Heart right ventricle (tissue), 16 donors: Measurements from ENCODE around the gene EBLN1. TPM values are rescaled to one million over a fixed set of nuclear protein-coding genes. Genes with fewer than 3 reads are reported as not detected.

Experiments used
- ATAC-seq, 8 donors: fragments of 200-7000 bp; cut with Tn5 transposase; one replicate each; pipeline ENCODE4 v1.9.1; 2020; ENCODE audit warnings: mild to moderate bottlenecking in 8 of 8, moderate library complexity in 8 of 8, moderate number of reproducible peaks in 1 of 8
- DNase-seq, 2 donors: peaks; one replicate each; pipeline ENCODE4 v3.0.0-alpha.2; 2020
- H3K27ac ChIP-seq, 10 donors: fragments of 200-600 bp; sonication (generic) in 2 of 10; one replicate each; pipeline versions ENCODE4 v1.5.0 to v1.8.0; 2020 to 2022; ENCODE audit warnings: mild to moderate bottlenecking in 3 of 10
- H3K27me3 ChIP-seq, 7 donors: fragments of 200-600 bp; one replicate each; pipeline ENCODE4 v1.8.0; 2021 to 2022; ENCODE audit warnings: mild to moderate bottlenecking in 2 of 7
- H3K36me3 ChIP-seq, 9 donors: fragments of 200-600 bp; sonication (generic) in 1 of 9; one replicate each; pipeline versions ENCODE4 v1.5.0 to v1.8.0; 2020 to 2022; ENCODE audit warnings: mild to moderate bottlenecking in 2 of 9
- H3K4me1 ChIP-seq, 9 donors: fragments of 200-600 bp; sonication (generic) in 1 of 9; one replicate each; pipeline versions ENCODE4 v1.5.0 to v1.8.0; 2020 to 2022; ENCODE audit warnings: mild to moderate bottlenecking in 4 of 9
- H3K4me3 ChIP-seq, 10 donors: fragments of 200-600 bp; sonication (generic) in 2 of 10; one replicate each; pipeline versions ENCODE4 v1.5.0 to v1.8.0; 2020 to 2022; ENCODE audit warnings: mild to moderate bottlenecking in 7 of 10, moderate library complexity in 2 of 10
- H3K9me3 ChIP-seq, 11 donors: fragments of 200-600 bp in 10 of 11; sonication (generic) in 2 of 11; one replicate each; pipeline versions ENCODE4 v1.5.0 to v1.8.0; 2013 to 2022; ENCODE audit warnings: mild to moderate bottlenecking in 2 of 11, control low read depth in 1 of 11, moderate library complexity in 1 of 11
- WGBS, 2 donors: extraction: QIAGEN DNeasy Blood & Tissue Kit; methylation state at CpG; one replicate each; pipeline ENCODE4 v1.1.7; 2013; ENCODE audit warnings: inconsistent platforms in 1 of 2; 5-methylcytosine and 5-hydroxymethylcytosine counted together
- intact Hi-C, 10 donors: fragments of 100-400 bp; cut with DNase I; formaldehyde crosslinking; loops; one replicate each; pipeline versions ENCODE4 v1.11.1 to v1.14.2; 2022
- polyA plus RNA-seq, 2 donors: library from polyadenylated mRNA; stranded (reverse); fragments of 200-250 nt; gene quantifications; one replicate each; pipeline ENCODE4 v1.2.3, GENCODE V29; 2013
- total RNA-seq, 10 donors: library from RNA; stranded (reverse); fragmentation: NEBNext Ultra II Directional in 3 of 10; extraction: Animal tissue kit (Norgen Biotek cat#: 25700) in 3 of 10; gene quantifications; one replicate each; pipeline versions ENCODE4 v1.2.1 to v1.2.4, GENCODE V29; 2021 to 2023
- TF ChIP-seq, protein P1 (sequence below), 9 donors: fragments of 200-600 bp; sonication (generic) in 2 of 9; IDR thresholded peaks; one replicate each; pipeline versions ENCODE4 v1.5.0 to v1.8.0; 2021 to 2022; ENCODE audit warnings: antibody characterized with exemption in 9 of 9, mild to moderate bottlenecking in 5 of 9, moderate library complexity in 1 of 9
- donor health status: Arrhythmogenic right ventricular cardiomyopathy.
- donor health status: ischemic (EF 13 %, LVEDD 7.1; RV severe dilation, severe dysfunction).
- donor health status: healthy with polysubstance abuse.
- donor health status: DM: no; HTN: yes; CAD: no.
- donor health status: DM: no; HTN: no; CAD: no.
- donor health status: ischemic (EF 25% LVEDD 6.9; RV normal size, moderate dysfunction).
- donor health status: ischemic (EF 25% LVEDD 5.7; RV mildly dilated, moderate dysfunction).
- donor health status: healthy.
- donor health status: DM: yes; HTN: yes; CAD: no.
- donor health status: Ischemic cardiomyopathy.
- donor health status: ischemic (EF 35%, LVEDD 5.7; RV mildly dilated, moderate dysfunction).
- donor health status: nonischemic (EF 11% LVEDD 7.7; RV severe dilation, severe dysfunction).
- donor health status: DM: yes; HTN: yes; CAD: no.
- donor health status: PGD.
- donor health status: ischemic (EF 29% LVEDD 5.4; RV normal size, mild dysfunction).
- donor health status: nonischemic (EF 23%, LVEDD 6.1; RV moderate dilation, normal function).

EBLN1 gene
- total and polyA plus RNA-seq, 12 donors, result not detected

DNA sequence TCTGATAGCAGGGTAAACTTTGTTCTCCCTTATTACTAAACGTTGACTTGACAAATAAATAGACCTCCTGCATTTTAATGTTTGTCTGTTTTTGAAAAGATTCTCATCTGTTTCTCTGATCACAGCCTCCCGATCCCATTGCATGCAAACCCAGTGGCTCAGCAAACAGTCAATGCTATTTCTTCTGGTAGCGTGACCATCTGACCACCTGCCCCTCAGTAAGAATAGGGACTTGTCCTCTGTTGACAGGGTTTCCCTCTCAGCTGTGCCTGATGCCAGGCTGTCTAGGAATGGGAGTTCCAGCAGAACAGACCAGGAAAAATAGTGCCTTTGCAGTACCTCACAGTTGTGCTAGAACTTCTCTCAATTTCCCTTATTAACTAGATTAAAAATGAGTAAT, 40.7 kb upstream of the EBLN1 start:
- peaks cover 0 to 24% (median 0%) of the 10 kb centered on the region in 7 donors for H3K27me3 ChIP-seq
- no peak overlapping the region for H3K27ac ChIP-seq
- TF ChIP-seq, protein P1, sequence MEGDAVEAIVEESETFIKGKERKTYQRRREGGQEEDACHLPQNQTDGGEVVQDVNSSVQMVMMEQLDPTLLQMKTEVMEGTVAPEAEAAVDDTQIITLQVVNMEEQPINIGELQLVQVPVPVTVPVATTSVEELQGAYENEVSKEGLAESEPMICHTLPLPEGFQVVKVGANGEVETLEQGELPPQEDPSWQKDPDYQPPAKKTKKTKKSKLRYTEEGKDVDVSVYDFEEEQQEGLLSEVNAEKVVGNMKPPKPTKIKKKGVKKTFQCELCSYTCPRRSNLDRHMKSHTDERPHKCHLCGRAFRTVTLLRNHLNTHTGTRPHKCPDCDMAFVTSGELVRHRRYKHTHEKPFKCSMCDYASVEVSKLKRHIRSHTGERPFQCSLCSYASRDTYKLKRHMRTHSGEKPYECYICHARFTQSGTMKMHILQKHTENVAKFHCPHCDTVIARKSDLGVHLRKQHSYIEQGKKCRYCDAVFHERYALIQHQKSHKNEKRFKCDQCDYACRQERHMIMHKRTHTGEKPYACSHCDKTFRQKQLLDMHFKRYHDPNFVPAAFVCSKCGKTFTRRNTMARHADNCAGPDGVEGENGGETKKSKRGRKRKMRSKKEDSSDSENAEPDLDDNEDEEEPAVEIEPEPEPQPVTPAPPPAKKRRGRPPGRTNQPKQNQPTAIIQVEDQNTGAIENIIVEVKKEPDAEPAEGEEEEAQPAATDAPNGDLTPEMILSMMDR (IDR thresholded peaks at IDR 0.05), result no peak
- H3K36me3 ChIP-seq, result no peaks in the 10 kb centered on the region
- DNase-seq (no peak), ATAC-seq (no peak)
- H3K4me1 ChIP-seq, result peaks cover 0 to 12% (median 0%) of the 10 kb centered on the region in 9 donors
- intact Hi-C loops, result loop anchor here in 8 of 10 donors (10.0 kb wide), 7 partner anchors 56 to 836 kb away; partner anchors contain the start of genes DNAJC1 (in 3 of the 8), COMMD3 (in 2 of the 8), PIP4K2A (in 2 of the 8) and MLLT10 (in 1 of the 8)
- WGBS, 2 donors, result 82 to 83% methylated on average over 3 of the region's 3 CpGs
- no peaks in the 10 kb centered on the region for H3K9me3 ChIP-seq
- no peak overlapping the region for H3K4me3 ChIP-seq

DNA sequence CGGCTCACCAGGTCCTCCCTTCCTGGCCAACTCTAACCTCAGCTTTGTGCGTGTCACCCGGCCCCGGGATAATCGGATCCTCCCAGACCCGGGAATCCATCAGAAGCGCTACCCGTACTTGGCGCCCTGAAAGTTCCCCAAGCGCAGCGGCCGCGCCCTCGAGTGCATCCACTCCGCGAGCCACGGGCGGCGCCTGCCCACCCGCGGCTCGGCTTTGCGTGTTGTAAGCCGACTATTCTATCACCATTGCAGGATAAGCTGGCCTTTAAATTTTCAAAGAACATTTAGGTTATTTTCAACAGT, 35.7 kb upstream of the EBLN1 start:
- peak; percentile 61 to 65 for DNase-seq
- Histone ChIP-seq H3K27ac (peak overlapping the region; percentile 96 to 99 (median 98)), H3K27me3 (peaks cover 0 to 24% (median 0%) of the 10 kb centered on the region in 7 donors), H3K9me3 (no peaks in the 10 kb centered on the region), H3K4me3 (peak overlapping the region in 9 of 10 donors; percentile 56 to 85 (median 78)), H3K36me3 (no peaks in the 10 kb centered on the region), H3K4me1 (peaks cover 0 to 28% (median 12%) of the 10 kb centered on the region in 9 donors)
- peak; percentile 24 to 63 (median 58) for ATAC-seq
- intact Hi-C loops, result loop anchor here in 8 of 10 donors (2.0 to 10.0 kb wide), 13 partner anchors 23 to 841 kb away; partner anchors contain the start of genes COMMD3 (in 7 of the 8), DNAJC1 (in 5 of the 8), PIP4K2A (in 2 of the 8) and MLLT10 (in 1 of the 8)
- 25 to 33% methylated on average over 24 of the region's 24 CpGs for WGBS, 2 donors
- TF ChIP-seq, protein P1 (IDR thresholded peaks at IDR 0.05), result peak in 3 of 9 donors; percentile 9 to 26 (median 11)

DNA sequence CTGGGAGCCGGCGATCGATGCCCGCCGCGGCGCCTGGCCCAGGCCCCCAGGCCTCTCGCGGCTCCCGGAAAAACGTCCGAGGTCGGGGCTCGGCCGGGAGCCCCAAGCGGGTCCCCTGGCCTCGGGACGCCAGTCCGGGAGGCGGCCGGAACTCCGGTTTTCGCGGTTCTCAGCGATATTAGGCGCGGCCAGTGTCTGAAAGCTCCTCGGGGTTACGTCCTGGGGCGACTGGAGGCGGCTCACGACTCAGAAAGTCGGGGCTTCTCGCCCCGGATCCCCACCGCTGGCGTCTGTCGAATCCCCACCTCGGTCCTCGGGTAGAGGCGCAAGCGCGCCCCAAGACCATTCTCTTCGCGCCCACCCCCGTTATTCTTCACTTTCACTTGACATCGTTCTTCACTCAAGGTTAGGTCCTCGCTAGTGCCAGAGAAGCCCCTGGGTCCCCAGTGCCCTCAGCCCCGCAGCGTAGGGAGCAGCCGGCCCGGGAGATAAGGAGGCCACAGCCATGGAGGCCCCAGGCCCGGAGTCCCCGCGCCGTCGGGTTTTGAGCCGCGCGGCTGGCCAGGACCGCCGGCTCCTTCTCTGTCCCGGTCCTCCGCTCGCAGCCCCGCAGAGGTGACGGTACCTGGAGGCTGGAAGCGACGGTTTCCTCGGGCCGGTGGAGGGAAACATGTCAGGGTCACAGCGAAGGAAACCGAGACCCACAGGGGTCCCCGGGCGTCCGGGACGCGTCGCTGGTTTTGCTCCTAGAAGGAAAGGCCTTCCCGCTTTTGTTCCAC, 35.2 kb upstream of the EBLN1 start:
- ATAC-seq (peak; percentile 59 to 83 (median 67)), DNase-seq (peak; percentile 36 to 50)
- no peaks in the 10 kb centered on the region for H3K36me3 ChIP-seq
- peaks cover 0 to 23% (median 0%) of the 10 kb centered on the region in 7 donors for H3K27me3 ChIP-seq
- 6 to 7% methylated on average over 76 to 80 of the region's 80 CpGs for whole genome bisulfite sequencing, 2 donors
- TF ChIP-seq, protein P1 (IDR thresholded peaks at IDR 0.05), result no peak
- H3K9me3 ChIP-seq, result no peaks in the 10 kb centered on the region
- H3K27ac ChIP-seq, result peak overlapping the region; percentile 96 to 99 (median 98)
- peak overlapping the region; percentile 43 to 85 (median 76) for H3K4me3 ChIP-seq
- peaks cover 0 to 28% (median 12%) of the 10 kb centered on the region in 9 donors for H3K4me1 ChIP-seq
- intact Hi-C loops, result loop anchor here in 8 of 10 donors (1.0 to 10.0 kb wide), 14 partner anchors 22 to 842 kb away; partner anchors contain the start of genes COMMD3 (in 7 of the 8), DNAJC1 (in 5 of the 8), PIP4K2A (in 2 of the 8) and MLLT10 (in 1 of the 8)

DNA sequence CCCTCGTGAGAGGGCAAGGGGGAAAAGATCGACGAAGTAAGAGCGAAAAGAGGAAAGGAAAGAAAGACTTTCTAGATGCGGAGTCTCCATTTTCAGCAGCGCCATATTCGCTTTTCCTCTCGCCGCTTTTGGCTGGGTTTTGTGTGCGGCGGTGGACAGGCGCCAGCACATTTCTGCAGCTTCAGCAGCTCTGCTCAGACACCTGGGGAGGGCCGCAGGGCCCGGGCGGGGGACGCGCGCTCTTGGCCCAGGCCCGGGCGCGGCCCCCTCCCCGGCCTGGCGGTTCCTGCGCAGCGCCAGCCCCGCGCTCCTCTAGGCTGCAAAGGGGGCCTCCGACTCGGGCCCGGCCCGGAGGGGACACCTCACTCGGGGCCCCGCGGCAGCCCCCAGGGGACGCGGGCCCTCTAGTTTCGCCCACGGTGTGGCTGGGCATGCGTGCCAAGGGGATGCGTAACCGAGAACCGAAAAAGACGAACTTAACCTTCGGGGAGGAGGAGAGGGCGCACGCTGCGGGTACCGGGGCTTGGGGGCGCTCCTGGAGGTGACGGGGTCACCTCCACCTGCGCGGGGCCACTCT, 34.5 kb upstream of the EBLN1 start:
- Histone ChIP-seq H3K27ac (peak overlapping the region; percentile 96 to 99 (median 98)), H3K9me3 (no peaks in the 10 kb centered on the region), H3K27me3 (peaks cover 0 to 18% (median 0%) of the 10 kb centered on the region in 7 donors), H3K4me1 (peaks cover 0 to 32% (median 12%) of the 10 kb centered on the region in 9 donors), H3K36me3 (no peaks in the 10 kb centered on the region), H3K4me3 (peak overlapping the region; percentile 43 to 85 (median 76))
- TF ChIP-seq, protein P1 (IDR thresholded peaks at IDR 0.05), result no peak
- intact Hi-C loops, result loop anchor here in 8 of 10 donors (1.0 to 10.0 kb wide), 14 partner anchors 22 to 842 kb away; partner anchors contain the start of genes COMMD3 (in 7 of the 8), DNAJC1 (in 5 of the 8), PIP4K2A (in 2 of the 8) and MLLT10 (in 1 of the 8)
- 0% methylated on average over 49 to 52 of the region's 52 CpGs for WGBS, 2 donors
- DNase-seq, result peak; percentile 61 to 65
- peak; percentile 81 to 94 (median 86) for ATAC-seq
